HEK293 (cell line): ENCODE measurements around the gene LGALS9C.
"Not testable (repeated sequence)": the region's sequence is repeated elsewhere in the genome, so short reads cannot be mapped to it uniquely, and the experiment has no call there.

Source experiments
- CTCF ChIP-seq: fragments of 450-650 bp; formaldehyde crosslinking; IDR thresholded peaks from 2 replicates; pipeline ENCODE4 v1.5.1; 2016; ENCODE audit warnings: missing biosample characterization, missing genetic modification characterization
- HIC1 ChIP-seq: fragments of 450-650 bp; formaldehyde crosslinking; IDR thresholded peaks from 2 replicates; pipeline ENCODE4 v1.5.1; 2016; ENCODE audit warnings: missing biosample characterization, missing genetic modification characterization
- KLF16 ChIP-seq: fragments of 450-650 bp; formaldehyde crosslinking; IDR thresholded peaks from 2 replicates; pipeline ENCODE4 v1.5.1; 2017; ENCODE audit warnings: missing biosample characterization, missing genetic modification characterization
- ZNF140 ChIP-seq: fragments of 450-650 bp; formaldehyde crosslinking; IDR thresholded peaks from 2 replicates; pipeline ENCODE4 v1.5.1; 2016; ENCODE audit warnings: missing biosample characterization, missing genetic modification characterization
- ZNF214 ChIP-seq: fragments of 450-650 bp; formaldehyde crosslinking; IDR thresholded peaks from 2 replicates; pipeline ENCODE4 v1.5.1; 2017; ENCODE audit warnings: missing biosample characterization, mild to moderate bottlenecking, missing genetic modification characterization, borderline replicate concordance
- ZNF311 ChIP-seq: fragments of 450-650 bp; formaldehyde crosslinking; IDR thresholded peaks from 2 replicates; pipeline ENCODE4 v1.5.1; 2017; ENCODE audit warnings: missing biosample characterization, missing genetic modification characterization, borderline replicate concordance
- ZNF596 ChIP-seq: fragments of 450-650 bp; IDR thresholded peaks from 2 replicates; pipeline ENCODE4 v1.5.0; 2018; ENCODE audit warnings: missing biosample characterization, mild to moderate bottlenecking, missing genetic modification characterization, moderate library complexity

GRCh38 chr17:18449833-18450232 is 26.8 kb upstream of the LGALS9C start:
- TF ChIP-seq ZNF311 (tag by site-specific recombination); KLF16 (tag by site-specific recombination); CTCF (tag by site-specific recombination); ZNF214 (tag by site-specific recombination); ZNF140 (tag by site-specific recombination); HIC1; ZNF596 (tag by site-specific recombination): not testable (repeated sequence)
